GM18907 (cell line): ENCODE results near the gene TMEM106C.
"Not testable (repeated sequence)": the region's sequence is repeated elsewhere in the genome, so short reads cannot be mapped to it uniquely, and the experiment has no call there.

ENCODE experiments used
- ATAC-seq: cut with Tn5 transposase; IDR thresholded peaks from one replicate; pipeline ENCODE4 v1.9.1; 2021; ENCODE audit warnings: mild to moderate bottlenecking, moderate library complexity; ENCODE audit not compliant: unreplicated experiment

TMEM106C gene

DNA sequence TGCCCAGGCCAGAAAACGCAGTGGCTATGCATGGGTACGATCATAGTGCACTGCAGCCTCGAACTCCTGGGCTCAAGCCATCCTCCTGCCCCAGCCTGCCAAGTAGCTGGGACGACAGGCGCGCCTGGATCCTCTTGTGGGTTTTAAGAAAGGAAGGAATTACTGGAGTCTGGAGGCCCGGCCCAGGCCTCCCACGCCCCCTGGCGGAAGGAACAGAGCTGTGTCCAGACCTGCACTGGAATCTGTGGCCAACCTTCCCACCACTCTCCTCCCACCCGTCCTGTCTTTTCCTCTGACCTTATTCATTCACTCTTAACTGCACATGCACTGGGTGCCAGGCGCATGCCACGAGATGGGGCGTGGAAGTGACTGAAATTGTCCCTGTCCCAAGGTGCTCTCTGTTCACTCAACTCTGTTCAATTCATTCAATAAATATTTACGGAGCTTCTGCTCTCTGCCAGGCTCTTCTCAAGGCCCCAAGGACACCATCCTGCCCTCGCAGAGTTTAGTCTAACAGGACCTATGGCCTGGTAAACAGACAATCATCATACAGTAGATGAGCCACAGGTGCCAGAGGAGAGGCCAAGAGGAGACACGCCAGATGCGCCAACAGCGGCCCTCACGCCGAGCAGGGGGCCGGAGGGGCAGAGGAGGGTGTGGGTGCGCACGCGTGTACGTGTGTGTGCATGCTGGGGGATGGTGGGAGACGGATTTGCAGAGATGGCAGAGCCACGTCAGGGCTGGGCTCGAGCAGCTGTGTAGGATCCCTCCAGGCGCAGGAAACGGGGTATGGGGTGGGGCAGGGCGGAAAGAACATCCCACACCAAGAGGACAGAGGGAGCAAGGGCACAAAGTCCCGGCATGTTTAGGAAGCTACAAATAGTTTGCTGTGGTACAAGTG, 13.7 kb upstream of the TMEM106C start:
- ATAC-seq: no peak

GRCh38 chr12:47950856-47951468, 12.4 kb upstream of the TMEM106C start:
- no peak for ATAC-seq

GRCh38 chr12:47954058-47954457, 9.3 kb upstream of the TMEM106C start:
- no peak for ATAC-seq

GRCh38 chr12:47954467-47955045, 8.8 kb upstream of the TMEM106C start:
- ATAC-seq: no peak

- no peak for ATAC-seq
Measured at GRCh38 chr12:47955059-47955458, 8.3 kb upstream of the TMEM106C start.

GRCh38 chr12:47957671-47958070, 5.7 kb upstream of the TMEM106C start:
- not testable (repeated sequence) for ATAC-seq

DNA sequence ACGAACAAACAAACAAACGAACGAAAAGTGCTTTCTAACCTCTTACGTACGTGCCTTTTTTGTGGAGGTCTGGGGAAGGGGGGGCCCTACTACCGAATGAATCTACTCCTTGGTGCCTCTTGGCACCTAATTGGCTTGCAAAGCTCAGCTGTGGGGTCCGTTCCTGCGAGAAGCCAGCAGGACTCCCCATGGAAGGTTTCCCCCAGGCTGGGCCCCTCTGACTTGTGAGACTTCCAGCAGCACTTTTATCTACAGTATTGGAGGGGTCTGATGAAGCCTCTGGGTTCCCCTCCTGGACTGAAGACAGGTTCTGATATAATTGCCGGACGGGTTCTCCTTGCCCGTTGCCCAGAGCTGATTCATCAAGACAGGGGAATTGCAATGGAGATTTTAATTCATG, 1.2 kb upstream of the TMEM106C start:
- ATAC-seq: no peak

DNA sequence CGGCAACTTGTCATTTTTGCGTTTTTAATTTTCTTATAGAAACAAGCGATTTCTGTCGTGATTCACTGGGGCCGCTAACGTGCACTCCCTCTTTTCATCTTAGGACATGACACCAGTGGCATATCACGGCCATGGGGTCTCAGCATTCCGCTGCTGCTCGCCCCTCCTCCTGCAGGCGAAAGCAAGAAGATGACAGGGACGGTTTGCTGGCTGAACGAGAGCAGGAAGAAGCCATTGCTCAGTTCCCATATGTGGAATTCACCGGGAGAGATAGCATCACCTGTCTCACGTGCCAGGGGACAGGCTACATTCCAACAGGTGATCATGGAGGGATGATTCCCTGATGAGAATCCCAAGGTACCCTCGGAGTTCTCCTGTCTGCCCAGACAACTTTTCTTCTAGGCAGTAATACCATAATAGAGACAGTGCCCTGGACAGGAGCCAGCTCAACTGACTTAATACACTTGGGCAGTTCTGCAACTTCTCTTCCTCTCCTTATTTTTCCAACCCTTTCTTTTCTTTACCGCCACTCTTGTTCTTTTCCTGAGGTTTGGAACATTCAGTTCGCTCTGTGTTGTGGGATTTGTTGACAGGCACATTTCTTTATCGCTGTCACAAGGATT, 821 bp downstream of the TMEM106C start:
- no peak for ATAC-seq

DNA sequence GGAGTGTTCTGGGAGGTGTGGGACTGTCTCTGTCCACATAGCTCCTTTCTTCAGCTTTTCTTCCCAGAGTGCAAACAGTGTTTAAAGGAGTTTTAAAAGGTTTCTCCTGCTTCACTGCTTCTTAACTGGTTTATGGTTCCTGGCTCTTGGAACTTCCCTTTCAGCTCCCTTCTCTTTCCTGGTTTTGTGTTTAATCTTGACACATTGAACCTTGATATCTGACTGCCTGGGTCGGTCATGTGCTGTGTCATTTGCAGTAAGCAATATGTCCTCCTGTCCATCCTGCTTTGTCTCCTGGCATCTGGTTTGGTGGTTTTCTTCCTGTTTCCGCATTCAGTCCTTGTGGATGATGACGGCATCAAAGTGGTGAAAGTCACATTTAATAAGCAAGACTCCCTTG, 2.2 kb downstream of the TMEM106C start:
- ATAC-seq: no peak

DNA sequence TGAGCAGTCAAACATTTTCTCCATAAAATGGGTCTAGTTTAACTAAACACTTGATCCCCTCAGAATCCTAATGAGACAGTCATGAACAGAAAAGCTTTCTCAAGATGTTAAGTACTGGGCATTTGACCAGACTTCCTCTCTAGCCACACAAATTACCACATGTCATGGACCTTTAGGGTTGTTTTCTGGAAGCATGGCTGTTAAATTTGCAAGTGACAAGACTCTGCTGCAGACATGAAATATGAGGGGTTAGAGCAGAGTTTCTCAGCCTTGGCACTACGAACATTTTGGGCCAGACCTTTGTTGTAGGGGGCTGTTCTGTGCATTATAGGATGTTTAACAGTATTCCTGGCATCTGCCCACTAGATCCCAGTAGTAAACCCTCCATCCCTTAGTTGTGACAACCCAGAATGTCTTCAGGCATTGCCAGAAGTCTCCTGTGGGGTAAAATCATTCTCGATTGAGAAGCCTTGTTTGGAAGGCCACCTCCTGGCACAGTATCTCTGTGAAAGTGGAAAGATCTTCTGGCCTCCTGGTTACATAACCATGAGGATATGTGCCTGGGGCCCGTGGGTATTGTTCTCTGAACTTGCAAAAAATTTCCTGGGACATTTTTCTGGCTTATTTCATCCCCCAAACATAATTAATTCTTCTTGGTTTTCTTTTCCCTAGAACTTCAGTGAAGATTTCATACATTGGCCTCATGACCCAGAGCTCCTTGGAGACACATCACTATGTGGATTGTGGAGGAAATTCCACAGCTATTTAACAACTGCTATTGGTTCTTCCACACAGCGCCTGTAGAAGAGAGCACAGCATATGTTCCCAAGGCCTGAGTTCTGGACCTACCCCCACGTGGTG, 4.3 kb downstream of the TMEM106C start:
- ATAC-seq: no peak

GRCh38 chr12:47969845-47970244, 6.4 kb downstream of the TMEM106C start:
- no peak for ATAC-seq

GRCh38 chr12:47970843-47971242, 7.4 kb downstream of the TMEM106C start:
- no peak for ATAC-seq

GRCh38 chr12:47972895-47973294, 9.5 kb downstream of the TMEM106C start:
- ATAC-seq: no peak

- ATAC-seq: no peak
Measured at GRCh38 chr12:47973870-47974269, 10.5 kb downstream of the TMEM106C start.

- no peak for ATAC-seq
Measured at GRCh38 chr12:47975036-47975620, 11.7 kb downstream of the TMEM106C start.

- no peak for ATAC-seq
Measured at GRCh38 chr12:47975816-47976215, 12.4 kb downstream of the TMEM106C start.

DNA sequence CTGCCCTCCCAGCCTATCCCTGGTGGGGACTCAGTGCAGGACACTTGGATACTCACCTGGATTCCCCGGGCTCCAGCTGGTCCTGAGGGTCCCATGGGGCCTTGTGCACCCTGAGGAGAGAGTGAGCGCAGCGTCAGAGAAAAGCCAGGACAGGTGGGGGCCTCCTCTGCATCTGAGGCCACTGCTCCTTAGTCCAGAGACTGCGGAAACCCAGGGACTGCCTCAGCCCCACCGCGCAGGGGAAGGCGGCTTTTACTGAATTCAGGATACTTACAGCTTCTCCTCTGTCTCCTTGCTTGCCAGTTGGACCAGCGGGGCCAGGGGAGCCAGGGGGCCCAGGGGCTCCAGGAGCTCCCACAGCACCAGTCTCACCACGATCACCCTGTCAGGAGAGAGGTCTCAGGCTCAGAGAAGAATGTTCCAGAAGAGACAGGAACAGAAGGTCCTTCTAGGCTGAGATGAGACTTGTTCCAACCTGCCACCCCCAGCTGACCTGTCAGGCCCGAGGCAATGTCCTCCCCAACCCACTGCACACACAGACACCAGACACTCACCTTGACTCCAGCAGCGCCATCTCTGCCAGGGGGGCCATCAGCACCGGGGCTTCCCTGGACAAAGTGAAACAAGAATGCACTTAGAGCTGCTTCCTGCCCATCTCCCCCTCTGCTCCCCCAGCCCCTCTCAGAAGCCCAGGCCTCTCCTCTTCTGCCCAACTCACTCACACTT, 13.8 kb downstream of the TMEM106C start:
- no peak for ATAC-seq

GRCh38 chr12:47977772-47978597, 14.6 kb downstream of the TMEM106C start:
- ATAC-seq: no peak

GRCh38 chr12:47978598-47978873, 15.1 kb downstream of the TMEM106C start:
- no peak for ATAC-seq
